Sigmoid colon (tissue), 4 donors: ENCODE results near the gene UBTD1.

ENCODE experiments used
- POLR2AphosphoS5 ChIP-seq, 4 donors: sonication (generic); formaldehyde crosslinking; IDR thresholded peaks; one replicate each; pipeline ENCODE4 v1.6.1; 2017; ENCODE audit warnings: antibody characterized with exemption in 4 of 4
- TF ChIP-seq, protein P1 (sequence below), 4 experiments: fragments of 450-650 bp in 3 of 4; fragments of 200-600 bp in 1 of 4; IDR thresholded peaks; one replicate each; pipeline ENCODE4 v1.5.1; 2016 to 2019; ENCODE audit warnings: antibody characterized with exemption in 4 of 4, mild to moderate bottlenecking in 3 of 4, moderate library complexity in 2 of 4

DNA sequence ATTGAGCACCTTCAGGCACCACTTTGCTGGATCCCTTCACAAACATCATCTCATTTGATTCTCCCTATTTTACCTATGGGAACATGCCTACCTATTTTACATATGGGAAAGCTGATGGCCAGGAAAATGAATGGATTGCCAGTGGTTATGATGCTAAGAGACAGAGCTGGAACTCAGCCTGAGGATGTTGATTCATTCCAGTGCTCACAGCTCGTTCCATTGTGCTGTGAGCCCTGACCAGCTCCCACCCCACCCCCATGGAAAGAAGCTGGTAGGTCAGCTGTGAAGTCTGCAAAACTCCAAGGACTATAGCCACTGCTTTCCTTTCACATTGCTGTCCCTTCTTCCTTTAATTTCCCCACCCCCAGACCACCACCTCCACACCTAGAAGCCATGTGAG, 9.6 kb downstream of the UBTD1 start:
- TF ChIP-seq, protein P1, sequence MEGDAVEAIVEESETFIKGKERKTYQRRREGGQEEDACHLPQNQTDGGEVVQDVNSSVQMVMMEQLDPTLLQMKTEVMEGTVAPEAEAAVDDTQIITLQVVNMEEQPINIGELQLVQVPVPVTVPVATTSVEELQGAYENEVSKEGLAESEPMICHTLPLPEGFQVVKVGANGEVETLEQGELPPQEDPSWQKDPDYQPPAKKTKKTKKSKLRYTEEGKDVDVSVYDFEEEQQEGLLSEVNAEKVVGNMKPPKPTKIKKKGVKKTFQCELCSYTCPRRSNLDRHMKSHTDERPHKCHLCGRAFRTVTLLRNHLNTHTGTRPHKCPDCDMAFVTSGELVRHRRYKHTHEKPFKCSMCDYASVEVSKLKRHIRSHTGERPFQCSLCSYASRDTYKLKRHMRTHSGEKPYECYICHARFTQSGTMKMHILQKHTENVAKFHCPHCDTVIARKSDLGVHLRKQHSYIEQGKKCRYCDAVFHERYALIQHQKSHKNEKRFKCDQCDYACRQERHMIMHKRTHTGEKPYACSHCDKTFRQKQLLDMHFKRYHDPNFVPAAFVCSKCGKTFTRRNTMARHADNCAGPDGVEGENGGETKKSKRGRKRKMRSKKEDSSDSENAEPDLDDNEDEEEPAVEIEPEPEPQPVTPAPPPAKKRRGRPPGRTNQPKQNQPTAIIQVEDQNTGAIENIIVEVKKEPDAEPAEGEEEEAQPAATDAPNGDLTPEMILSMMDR (IDR thresholded peaks at IDR 0.05), result no peak
- TF ChIP-seq POLR2AphosphoS5 (IDR thresholded peaks at IDR 0.05), result no peak
